CD14-positive monocyte (primary cell): ENCODE data around the gene PERCC1. TPM values are rescaled to one million over a fixed set of nuclear protein-coding genes. Genes with fewer than 3 reads are reported as not detected.

Experiments used
- DNase-seq, 3 donors: peaks; one replicate each; pipeline ENCODE4 v3.0.0-alpha.2; 2011 to 2022
- H2AFZ ChIP-seq: 2 replicates; pipeline ENCODE4 v1.6.0; 2012; ENCODE audit warnings: mild to moderate bottlenecking, low read depth, low read length, inconsistent platforms; ENCODE audit not compliant: insufficient read depth, poor library complexity, severe bottlenecking
- H3K27ac ChIP-seq, 2 donors: 1 replicate in 1 of 2; 2 replicates in 1 of 2; pipeline ENCODE4 v1.5.1; 2012 to 2013; ENCODE audit warnings: low read length in 2 of 2, control low read depth in 1 of 2, inconsistent platforms in 1 of 2, low read depth in 1 of 2, mild to moderate bottlenecking in 1 of 2
- H3K27me3 ChIP-seq, 2 donors: one replicate each; pipeline versions ENCODE4 v1.6.0 to v1.6.1; 2011 to 2013; ENCODE audit warnings: low read length in 2 of 2; ENCODE audit not compliant: control insufficient read depth in 2 of 2, insufficient read depth in 2 of 2
- H3K36me3 ChIP-seq, 2 donors: replicated peaks in 1 of 2; 1 replicate in 1 of 2; 2 replicates in 1 of 2; pipeline versions ENCODE4 v1.5.1 to v1.6.1; 2012 to 2013; ENCODE audit warnings: low read length in 2 of 2, control low read depth in 1 of 2, inconsistent platforms in 1 of 2, mild to moderate bottlenecking in 1 of 2; ENCODE audit not compliant: insufficient read depth in 2 of 2, control insufficient read depth in 1 of 2
- H3K4me1 ChIP-seq, 2 donors: 1 replicate in 1 of 2; 2 replicates in 1 of 2; pipeline versions ENCODE4 v1.5.1 to v1.6.1; 2012 to 2013; ENCODE audit warnings: low read length in 2 of 2, control low read depth in 1 of 2, inconsistent platforms in 1 of 2, mild to moderate bottlenecking in 1 of 2, moderate library complexity in 1 of 2; ENCODE audit not compliant: insufficient read depth in 2 of 2, control insufficient read depth in 1 of 2
- H3K4me2 ChIP-seq: replicated peaks from 2 replicates; pipeline ENCODE3; 2012; ENCODE audit warnings: low read length, moderate library complexity, mild to moderate bottlenecking; ENCODE audit not compliant: poor library complexity, severe bottlenecking; ENCODE audit errors: extremely low read depth
- H3K4me3 ChIP-seq, 3 experiments: fragments of 200-600 bp in 1 of 3; sonication (generic) in 1 of 3; replicated peaks in 1 of 3; 1 replicate in 2 of 3; 2 replicates in 1 of 3; pipeline ENCODE4 v1.5.1; 2011 to 2013; ENCODE audit warnings: low read length in 3 of 3, mild to moderate bottlenecking in 3 of 3, control low read depth in 2 of 3, low read depth in 2 of 3, inconsistent platforms in 1 of 3, moderate library complexity in 1 of 3
- H3K79me2 ChIP-seq: 2 replicates; pipeline ENCODE4 v1.6.0; 2012; ENCODE audit warnings: mild to moderate bottlenecking, control low read depth, inconsistent platforms, low read length, moderate library complexity; ENCODE audit not compliant: insufficient read depth
- H3K9ac ChIP-seq: 2 replicates; pipeline ENCODE4 v1.6.0; 2017; ENCODE audit warnings: low read length, mild to moderate bottlenecking; ENCODE audit not compliant: insufficient read depth, poor library complexity, severe bottlenecking
- H3K9me3 ChIP-seq, 2 donors: replicated peaks in 1 of 2; 1 replicate in 1 of 2; 2 replicates in 1 of 2; pipeline versions ENCODE4 v1.5.1 to v1.6.1; 2012 to 2013; ENCODE audit warnings: low read length in 2 of 2, control low read depth in 1 of 2; ENCODE audit not compliant: control insufficient read depth in 1 of 2, insufficient read depth in 1 of 2
- H4K20me1 ChIP-seq: 2 replicates; pipeline ENCODE4 v1.6.0; 2012; ENCODE audit warnings: mild to moderate bottlenecking, low read length, control low read depth, moderate library complexity; ENCODE audit not compliant: insufficient read depth
- H3K27ac Mint-ChIP-seq, 7 donors: one replicate each; pipeline ENCODE4 v1.8.0; 2020; ENCODE audit warnings: mild to moderate bottlenecking in 7 of 7, mixed read lengths in 7 of 7, moderate library complexity in 6 of 7, inconsistent platforms in 2 of 7
- H3K27me3 Mint-ChIP-seq, 3 donors: one replicate each; pipeline ENCODE4 v1.8.0; 2021 to 2022; ENCODE audit warnings: low read depth in 3 of 3, mild to moderate bottlenecking in 3 of 3, mixed read lengths in 3 of 3, moderate library complexity in 3 of 3, inconsistent platforms in 1 of 3
- H3K36me3 Mint-ChIP-seq, 2 donors: one replicate each; pipeline ENCODE4 v1.8.0; 2020; ENCODE audit warnings: mixed read lengths in 2 of 2, inconsistent platforms in 1 of 2, mild to moderate bottlenecking in 1 of 2
- H3K4me1 Mint-ChIP-seq: one replicate; pipeline ENCODE4 v1.8.0; 2020; ENCODE audit warnings: mild to moderate bottlenecking, mixed read lengths
- H3K4me3 Mint-ChIP-seq, 2 donors: one replicate each; pipeline ENCODE4 v1.8.0; 2020; ENCODE audit warnings: mild to moderate bottlenecking in 2 of 2, mixed read lengths in 2 of 2, moderate library complexity in 1 of 2
- H3K9me3 Mint-ChIP-seq, 7 donors: one replicate each; pipeline ENCODE4 v1.8.0; 2020 to 2022; ENCODE audit warnings: mixed read lengths in 7 of 7, mild to moderate bottlenecking in 6 of 7, moderate library complexity in 6 of 7, inconsistent platforms in 2 of 7
- WGBS: methylation state at CpG from one replicate; pipeline ENCODE4 v1.1.5; 2013; ENCODE audit warnings: missing lambda C conversion rate; ENCODE audit not compliant: insufficient coverage; 5-methylcytosine and 5-hydroxymethylcytosine counted together
- intact Hi-C, 2 donors: fragments of 100-400 bp; cut with micrococcal nuclease; formaldehyde crosslinking; loops; one replicate each; pipeline versions ENCODE4 v1.15.0 to v1.15.1; 2023
- polyA plus RNA-seq, 3 donors: library from polyadenylated mRNA; depleted of rRNA in 1 of 3; unstranded in 2 of 3; stranded (reverse) in 1 of 3; fragments of 300-500 nt in 2 of 3; fragments of >200 nt in 1 of 3; fragmentation: Illumina TruSeq in 2 of 3; gene quantifications; 1 replicate in 2 of 3; 2 replicates in 1 of 3; pipeline ENCODE4 v1.2.3, GENCODE V29; 2012 to 2021
- TF ChIP-seq, protein P1 (sequence below): fragments of 200-600 bp; IDR thresholded peaks from one replicate; pipeline ENCODE4 v1.8.0; 2022; ENCODE audit warnings: antibody characterized with exemption, mild to moderate bottlenecking

PERCC1 gene
- polyA plus RNA-seq, 3 donors = not detected

DNA sequence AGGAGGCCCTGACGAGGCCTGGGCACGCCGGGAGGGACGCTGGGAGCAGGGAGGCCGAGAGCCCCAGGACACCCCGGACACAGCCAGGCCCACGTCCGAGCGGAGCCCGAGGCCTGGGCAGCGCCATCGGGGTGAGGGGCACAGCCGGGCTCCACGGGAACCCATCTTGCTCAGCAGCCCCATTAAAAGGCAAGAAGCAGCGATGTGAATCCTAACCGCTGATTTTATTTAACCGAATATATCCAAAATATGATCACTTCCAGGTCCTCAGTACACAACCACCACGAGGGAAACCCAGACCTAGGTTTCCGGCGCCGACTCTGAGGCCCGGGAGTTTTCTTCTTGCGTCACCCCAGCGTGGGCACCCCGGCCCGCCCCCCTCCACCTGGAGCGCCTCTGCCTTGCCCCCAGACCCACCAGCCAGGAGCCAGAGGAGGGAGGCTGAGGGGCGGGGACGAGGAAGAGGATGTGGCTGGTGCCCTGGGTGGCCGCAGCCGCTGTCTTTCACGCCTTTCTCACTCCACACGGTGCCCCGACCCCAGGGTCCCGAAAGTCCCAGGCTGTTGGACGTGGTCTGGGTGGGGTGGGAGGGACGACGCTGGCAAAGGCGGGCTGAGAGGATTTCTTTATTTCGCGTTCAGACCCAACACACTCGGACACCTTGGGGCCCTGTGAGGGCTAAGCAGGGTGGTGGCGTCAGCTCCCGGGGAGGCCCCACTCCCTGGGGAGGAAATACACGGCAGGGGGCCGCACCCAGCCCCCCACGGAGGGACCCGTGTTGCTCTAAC, 14.0 kb downstream of the PERCC1 start:
- no peak overlapping the region for H3K27ac Mint-ChIP-seq
- Histone ChIP-seq H4K20me1 (peaks cover 28% of the 10 kb centered on the region), H3K4me1 (no peaks in the 10 kb centered on the region), H3K79me2 (no peaks in the 10 kb centered on the region), H3K4me3 (no peak overlapping the region), H2AFZ (no peak overlapping the region), H3K36me3 (peaks cover 43 to 45% of the 10 kb centered on the region in 2 donors), H3K4me2 (no peak overlapping the region), H3K27me3 (no peaks in the 10 kb centered on the region), H3K27ac (no peak overlapping the region), H3K9ac (no peak overlapping the region), H3K9me3 (no peaks in the 10 kb centered on the region)
- H3K4me1 Mint-ChIP-seq = no peaks in the 10 kb centered on the region
- no peaks in the 10 kb centered on the region for H3K9me3 Mint-ChIP-seq
- DNase-seq = no peak
- intact Hi-C loops = no loop called here
- no peak overlapping the region for H3K4me3 Mint-ChIP-seq
- WGBS = 81% methylated on average over 33 of the region's 48 CpGs
- peaks cover 25 to 32% of the 10 kb centered on the region in 2 donors for H3K36me3 Mint-ChIP-seq
- TF ChIP-seq, protein P1, sequence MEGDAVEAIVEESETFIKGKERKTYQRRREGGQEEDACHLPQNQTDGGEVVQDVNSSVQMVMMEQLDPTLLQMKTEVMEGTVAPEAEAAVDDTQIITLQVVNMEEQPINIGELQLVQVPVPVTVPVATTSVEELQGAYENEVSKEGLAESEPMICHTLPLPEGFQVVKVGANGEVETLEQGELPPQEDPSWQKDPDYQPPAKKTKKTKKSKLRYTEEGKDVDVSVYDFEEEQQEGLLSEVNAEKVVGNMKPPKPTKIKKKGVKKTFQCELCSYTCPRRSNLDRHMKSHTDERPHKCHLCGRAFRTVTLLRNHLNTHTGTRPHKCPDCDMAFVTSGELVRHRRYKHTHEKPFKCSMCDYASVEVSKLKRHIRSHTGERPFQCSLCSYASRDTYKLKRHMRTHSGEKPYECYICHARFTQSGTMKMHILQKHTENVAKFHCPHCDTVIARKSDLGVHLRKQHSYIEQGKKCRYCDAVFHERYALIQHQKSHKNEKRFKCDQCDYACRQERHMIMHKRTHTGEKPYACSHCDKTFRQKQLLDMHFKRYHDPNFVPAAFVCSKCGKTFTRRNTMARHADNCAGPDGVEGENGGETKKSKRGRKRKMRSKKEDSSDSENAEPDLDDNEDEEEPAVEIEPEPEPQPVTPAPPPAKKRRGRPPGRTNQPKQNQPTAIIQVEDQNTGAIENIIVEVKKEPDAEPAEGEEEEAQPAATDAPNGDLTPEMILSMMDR = no peak
- H3K27me3 Mint-ChIP-seq = peaks cover 0 to 3% (median 0%) of the 10 kb centered on the region in 3 donors

DNA sequence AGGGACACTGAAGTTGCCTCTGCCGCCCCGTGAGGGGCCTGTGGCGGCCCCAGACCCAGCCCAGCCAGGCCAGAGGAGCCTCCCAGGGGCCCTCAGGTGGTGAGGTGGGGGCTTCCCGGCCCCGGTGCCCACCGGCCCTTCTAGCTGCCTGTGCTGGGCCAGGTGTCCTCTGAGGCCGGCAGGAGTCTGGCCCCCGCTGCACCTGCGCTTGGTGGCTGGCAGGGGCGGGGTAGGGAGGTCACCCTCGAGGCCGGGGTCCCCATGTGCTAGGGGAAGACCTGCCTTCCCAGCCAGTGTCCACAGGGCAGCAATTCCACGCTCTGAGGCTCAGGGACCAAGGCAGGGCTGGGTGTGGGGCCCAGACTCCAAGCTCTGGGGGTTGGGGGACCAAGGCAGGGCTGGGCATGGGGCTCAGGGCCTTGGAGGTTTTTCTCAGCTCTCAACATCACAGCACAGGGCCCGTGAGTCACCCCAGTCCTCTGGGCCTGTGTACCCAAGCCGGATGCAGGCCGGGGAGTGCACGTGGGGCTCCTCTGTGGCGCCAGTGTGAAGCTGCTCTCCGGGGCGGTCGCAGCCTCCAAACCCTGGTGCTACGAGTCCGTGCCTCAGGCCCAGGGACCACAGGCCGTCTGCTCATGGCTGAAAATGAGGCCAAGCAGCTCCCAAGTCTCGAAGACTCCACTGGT, 14.8 kb downstream of the PERCC1 start:
- Histone ChIP-seq H3K9ac (no peak overlapping the region), H3K4me3 (no peak overlapping the region), H4K20me1 (peaks cover 32% of the 10 kb centered on the region), H3K4me1 (no peaks in the 10 kb centered on the region), H3K4me2 (no peak overlapping the region), H3K27ac (no peak overlapping the region), H3K27me3 (no peaks in the 10 kb centered on the region), H2AFZ (no peak overlapping the region), H3K79me2 (no peaks in the 10 kb centered on the region), H3K9me3 (no peaks in the 10 kb centered on the region), H3K36me3 (peaks cover 51 to 53% of the 10 kb centered on the region in 2 donors)
- H3K4me3 Mint-ChIP-seq = no peak overlapping the region
- H3K36me3 Mint-ChIP-seq = peaks cover 30 to 39% of the 10 kb centered on the region in 2 donors
- no peaks in the 10 kb centered on the region for H3K4me1 Mint-ChIP-seq
- intact Hi-C loops = no loop called here
- TF ChIP-seq, protein P1 = no peak
- no peak overlapping the region for H3K27ac Mint-ChIP-seq
- H3K27me3 Mint-ChIP-seq = peaks cover 0 to 3% (median 0%) of the 10 kb centered on the region in 3 donors
- no peak for DNase-seq
- H3K9me3 Mint-ChIP-seq = no peaks in the 10 kb centered on the region
- WGBS = 92% methylated on average over 23 of the region's 25 CpGs
